Activated CD8-positive, alpha-beta memory T cell treated with anti-CD3 and anti-CD28 coated beads, Interleukin-2, amount 50 U/mL, for 24 hours (primary cell): Measurements from ENCODE around the gene CLDN6.
A peak's percentile ranks its signal among the peaks of the same experiment; 100 is the strongest.

Source experiments
- DNase-seq: peaks from one replicate; pipeline ENCODE4 v3.0.0-alpha.2; 2020; ENCODE audit errors: extremely low read depth

Gene CLDN6

GRCh38 chr16:2988590-2989099 is 29.3 kb downstream of the CLDN6 start:
- no peak for DNase-seq

GRCh38 chr16:2987833-2988232 is 30.1 kb downstream of the CLDN6 start:
- DNase-seq: no peak

- no peak for DNase-seq
Measured at GRCh38 chr16:2987286-2987685, 30.7 kb downstream of the CLDN6 start.

- DNase-seq: no peak
Measured at GRCh38 chr16:2986623-2987188, 31.3 kb downstream of the CLDN6 start.

GRCh38 chr16:2985893-2986355 is 32.1 kb downstream of the CLDN6 start:
- DNase-seq: no peak

GRCh38 chr16:2985462-2985861 is 32.5 kb downstream of the CLDN6 start:
- DNase-seq: no peak

GRCh38 chr16:2983706-2984136 is 34.3 kb downstream of the CLDN6 start:
- DNase-seq: no peak

GRCh38 chr16:2982402-2982801 is 35.6 kb downstream of the CLDN6 start:
- DNase-seq: no peak

- DNase-seq: no peak
Measured at GRCh38 chr16:2981899-2982250, 36.1 kb downstream of the CLDN6 start.

- no peak for DNase-seq
Measured at GRCh38 chr16:2981177-2981898, 36.6 kb downstream of the CLDN6 start.

GRCh38 chr16:2980227-2981176 is 37.5 kb downstream of the CLDN6 start, which contains the start of gene PKMYT1:
Gene PKMYT1, minus strand, starts transcription at chr16:2980446. Its CDS starts 789 bp downstream, at chr16:2979657.
- peak; percentile 75 for DNase-seq

- no peak for DNase-seq
Measured at GRCh38 chr16:2979669-2980226, 38.2 kb downstream of the CLDN6 start.

GRCh38 chr16:2977440-2977839 is 40.5 kb downstream of the CLDN6 start:
- DNase-seq: no peak

- DNase-seq: no peak
Measured at GRCh38 chr16:2976673-2977072, 41.3 kb downstream of the CLDN6 start.

GRCh38 chr16:2976201-2976600 is 41.8 kb downstream of the CLDN6 start:
- no peak for DNase-seq

- no peak for DNase-seq
Measured at GRCh38 chr16:2975161-2975795, 42.7 kb downstream of the CLDN6 start.

- no peak for DNase-seq
Measured at GRCh38 chr16:2974319-2975056, 43.5 kb downstream of the CLDN6 start.

- DNase-seq: no peak
Measured at GRCh38 chr16:2973605-2974318, 44.2 kb downstream of the CLDN6 start.

- DNase-seq: no peak
Measured at GRCh38 chr16:2973093-2973492, 44.9 kb downstream of the CLDN6 start.
